ENCODE results near the gene PTPN1. TPM values are rescaled to one million over a fixed set of nuclear protein-coding genes. Genes with fewer than 3 reads are reported as not detected.

Gene PTPN1
- total and polyA plus RNA-seq, 2 of the 4 experiments (the other 2 are of a cell fraction), result 31.7 to 37.4 TPM

GRCh38 chr20:50469176-50469723, 40.9 kb upstream of the PTPN1 start:
- no TSS peak for BruUV-seq (replicated peaks)
- H3K9me1 ChIP-seq (ENCODE audit: insufficient read depth, low read length), result no peaks in the 10 kb centered on the region
- H4K91ac ChIP-seq (ENCODE audit: insufficient read depth, low read depth, low read length), result no peak overlapping the region
- 0 out of 4 replicates have a peak, but pooled peaks cover 0 to under 1% of the 10 kb centered on the region in 2 experiments for H3K79me1 ChIP-seq (ENCODE audit: low read depth in 1 of 2, low read length in 2 of 2)
- peaks cover 4% of the 10 kb centered on the region; the same call in 1 of the 2 replicates for H3K4me1 ChIP-seq (ENCODE audit: control insufficient read depth, insufficient read depth, low read length)
- no peak overlapping the region for H4K5ac ChIP-seq (ENCODE audit: low read depth, low read length)
- ATAC-seq (ENCODE audit: low read depth), result no peak
- H3K4ac ChIP-seq (ENCODE audit: low read depth, low read length), result no peak overlapping the region
- H3K27me3 ChIP-seq (ENCODE audit: control insufficient read depth, insufficient read depth, low read length), result no peaks in the 10 kb centered on the region
- no CpG with 5 or more reads among the region's 4 CpGs for WGBS, 2 experiments (ENCODE audit: extremely low coverage in 2 of 2, insufficient read length in 1 of 2)
- H3K14ac ChIP-seq (replicated peaks; ENCODE audit: low read depth, low read length), result no peak overlapping the region
- TF ChIP-seq RCOR1 (IDR thresholded peaks at IDR 0.05; ENCODE audit: insufficient replicate concordance, low read length) (no peak), MXI1 (IDR thresholded peaks at IDR 0.05; ENCODE audit: borderline replicate concordance, low read depth, low read length) (no peak), CTCF (conservative IDR thresholded peaks at IDR 0.05; ENCODE audit: low read depth, low read length) (no peak), FOS (IDR thresholded peaks at IDR 0.05; ENCODE audit: low read depth, low read length) (no peak), POLR2A (IDR thresholded peaks at IDR 0.05; ENCODE audit: low read depth, low read length) (no peak), MAZ (IDR thresholded peaks at IDR 0.05; ENCODE audit: borderline replicate concordance, low read depth, low read length) (no peak), MAFK (IDR thresholded peaks at IDR 0.05; ENCODE audit: low read depth, low read length) (no peak), RFX5 (IDR thresholded peaks at IDR 0.05; ENCODE audit: low read depth, low read length) (no peak), ELK1 (IDR thresholded peaks at IDR 0.05; ENCODE audit: borderline replicate concordance, low read depth, low read length) (no peak), CHD1 (IDR thresholded peaks at IDR 0.05; ENCODE audit: low read depth, low read length) (no peak), USF2 (IDR thresholded peaks at IDR 0.05; ENCODE audit: low read depth, low read length) (no peak), NFE2L2 (IDR thresholded peaks at IDR 0.05; ENCODE audit: low read depth, low read length) (no peak), RAD21 (IDR thresholded peaks at IDR 0.05; ENCODE audit: low read length) (no peak), CEBPB (IDR thresholded peaks at IDR 0.05; ENCODE audit: low read depth, low read length) (no peak), SMC3 (IDR thresholded peaks at IDR 0.05; ENCODE audit: low read depth, low read length) (no peak), BHLHE40 (IDR thresholded peaks at IDR 0.05; ENCODE audit: low read depth, low read length) (no peak)
- no peak overlapping the region for H2BK20ac ChIP-seq (ENCODE audit: low read depth, low read length)
- no peak overlapping the region for H2BK5ac ChIP-seq (ENCODE audit: low read depth, low read length, poor library complexity, severe bottlenecking)
- no peak overlapping the region for H3K27ac ChIP-seq (ENCODE audit: insufficient read depth, low read length)
- ChIA-PET POLR2A (ENCODE audit: unreplicated experiment) (no interaction called here), CTCF (no interaction called here)
- H4K8ac ChIP-seq (ENCODE audit: low read depth in 2 of 2, low read length in 2 of 2), result no peak overlapping the region
- in situ Hi-C loops (cut with MboI; ENCODE audit: low sequenced_read_pairs) (loop anchor here (10.0 kb wide), 1 partner anchor 276 kb away; no protein-coding TSS in a partner anchor), dilution Hi-C loops (cut with HindIII; ENCODE audit: low sequenced_read_pairs, unreplicated experiment) (no loop called here), intact Hi-C loops (cut with micrococcal nuclease) (loop anchor here (10.0 kb wide), 1 partner anchor 276 kb away; no protein-coding TSS in a partner anchor)
- H2AK5ac ChIP-seq (ENCODE audit: low read depth, low read length), result no peak overlapping the region
- H2BK15ac ChIP-seq (ENCODE audit: low read depth, low read length), result no peak overlapping the region
- H3K9ac ChIP-seq (ENCODE audit: low read depth, low read length), result no peak overlapping the region
- H3K23ac ChIP-seq (ENCODE audit: low read depth, low read length), result no peak overlapping the region
- H2AK9ac ChIP-seq (replicated peaks; ENCODE audit: low read depth, low read length, poor library complexity), result no peak overlapping the region
- H3K56ac ChIP-seq (ENCODE audit: extremely low read depth, insufficient read depth, low read length), result no peak overlapping the region
- H3K9me3 ChIP-seq (ENCODE audit: control insufficient read depth, insufficient read depth, low read length), result no peaks in the 10 kb centered on the region
- no peak overlapping the region for H3K4me3 ChIP-seq (ENCODE audit: insufficient read depth, low read depth, low read length)
- DNase-seq, result no peak
- no peak overlapping the region for H2AFZ ChIP-seq (replicated peaks; ENCODE audit: low read length, poor library complexity)
- no peaks in the 10 kb centered on the region for H3K36me3 ChIP-seq (ENCODE audit: control insufficient read depth, insufficient read depth, low read length)
- no peaks in the 10 kb centered on the region for H4K20me1 ChIP-seq (ENCODE audit: insufficient read depth, low read length)
- H2BK120ac ChIP-seq (ENCODE audit: low read depth, low read length), result no peak overlapping the region
- H3K18ac ChIP-seq (ENCODE audit: low read depth, low read length), result no peak overlapping the region
- no peak overlapping the region for H3K4me2 ChIP-seq (ENCODE audit: low read depth, low read length)
